Endodermal cell (in vitro differentiated cells): ENCODE data around the gene CCRL2. TPM values are rescaled to one million over a fixed set of nuclear protein-coding genes. Genes with fewer than 3 reads are reported as not detected.
A peak's percentile ranks its signal among the peaks of the same experiment; 100 is the strongest.

Source experiments
- DNase-seq: peaks from one replicate; pipeline ENCODE4 v3.0.0-alpha.2; 2017
- H3K27ac ChIP-seq: 2 replicates; pipeline ENCODE4 v1.5.1; 2013; ENCODE audit warnings: mild to moderate bottlenecking, low read depth, low read length, moderate library complexity
- H3K27me3 ChIP-seq: 2 replicates; pipeline ENCODE4 v1.6.1; 2013; ENCODE audit warnings: mild to moderate bottlenecking, low read length, moderate library complexity; ENCODE audit not compliant: insufficient read depth, control insufficient read depth, poor library complexity, severe bottlenecking
- H3K36me3 ChIP-seq: 2 replicates; pipeline ENCODE4 v1.7.0; 2013; ENCODE audit warnings: mild to moderate bottlenecking, low read length, moderate library complexity; ENCODE audit not compliant: control insufficient read depth, insufficient read depth
- H3K4me1 ChIP-seq: one replicate; pipeline ENCODE4 v1.7.0; 2013; ENCODE audit warnings: low read length; ENCODE audit not compliant: control insufficient read depth, insufficient read depth
- H3K4me3 ChIP-seq: 2 replicates; pipeline ENCODE4 v1.5.1; 2013; ENCODE audit warnings: mild to moderate bottlenecking, low read length, moderate library complexity
- H3K9ac ChIP-seq: 2 replicates; pipeline ENCODE4 v1.6.1; 2013; ENCODE audit warnings: mild to moderate bottlenecking, low read length, moderate library complexity; ENCODE audit not compliant: poor library complexity, severe bottlenecking; ENCODE audit errors: extremely low read depth
- H3K9me3 ChIP-seq: 2 replicates; pipeline ENCODE4 v1.6.1; 2013; ENCODE audit warnings: mild to moderate bottlenecking, low read length, moderate library complexity; ENCODE audit not compliant: control insufficient read depth
- H3K27ac Mint-ChIP-seq: 2 replicates; pipeline ENCODE4 v1.8.0; 2020; ENCODE audit warnings: mixed read lengths
- H3K27me3 Mint-ChIP-seq: 2 replicates; pipeline ENCODE4 v1.8.0; 2021; ENCODE audit warnings: mild to moderate bottlenecking, mixed read lengths; ENCODE audit not compliant: insufficient read depth
- H3K36me3 Mint-ChIP-seq: 2 replicates; pipeline ENCODE4 v1.8.0; 2020; ENCODE audit warnings: low read depth, mixed read lengths
- H3K4me1 Mint-ChIP-seq: 2 replicates; pipeline ENCODE4 v1.8.0; 2020; ENCODE audit warnings: mixed read lengths
- H3K4me3 Mint-ChIP-seq: 2 replicates; pipeline ENCODE4 v1.8.0; 2020; ENCODE audit warnings: mild to moderate bottlenecking, moderate library complexity, mixed read lengths
- H3K9me3 Mint-ChIP-seq: 2 replicates; pipeline ENCODE4 v1.8.0; 2020; ENCODE audit warnings: mild to moderate bottlenecking, mixed read lengths
- CTCF ChIP-seq: fragments of 200-600 bp; sonication (generic); conservative IDR thresholded peaks from 2 replicates; pipeline ENCODE4 v1.5.0; 2021; ENCODE audit warnings: antibody characterized with exemption, mild to moderate bottlenecking
- WGBS, 2 experiments: methylation state at CpG; one replicate each; pipeline versions ENCODE4 v1.1.5 to v1.1.7; 2013; ENCODE audit warnings: missing lambda C conversion rate in 2 of 2, mixed read lengths in 1 of 2; ENCODE audit not compliant: insufficient coverage in 1 of 2, insufficient read length in 1 of 2; 5-methylcytosine and 5-hydroxymethylcytosine counted together
- total RNA-seq, 2 donors: library from RNA; stranded (reverse); fragmentation: NEBNext Ultra II Directional in 1 of 2; extraction: Animal tissue kit (Norgen Biotek cat#: 25700) in 1 of 2; gene quantifications; 2 replicates in 1 of 2; 3 replicates in 1 of 2; pipeline ENCODE4 v1.2.1, GENCODE V29; 2021

CCRL2 gene
- total RNA-seq, 2 donors from 2014 or later: not detected

GRCh38 chr3:46448721-46449120, 41.7 kb downstream of the CCRL2 start:
- Mint-ChIP-seq H3K4me1 (peaks cover 3% of the 10 kb centered on the region), H3K27me3 (no peaks in the 10 kb centered on the region), H3K36me3 (no peaks in the 10 kb centered on the region), H3K9me3 (no peaks in the 10 kb centered on the region), H3K4me3 (no peak overlapping the region), H3K27ac (no peak overlapping the region)
- 96 to 98% methylated on average over 12 to 17 of the region's 17 CpGs for WGBS, 2 experiments
- TF ChIP-seq CTCF: no peak
- H3K9me3 ChIP-seq: no peaks in the 10 kb centered on the region
- H3K9ac ChIP-seq: no peak overlapping the region
- H3K27ac ChIP-seq: no peak overlapping the region
- H3K4me1 ChIP-seq: peaks cover 7% of the 10 kb centered on the region
- no peaks in the 10 kb centered on the region for H3K36me3 ChIP-seq
- no peak overlapping the region for H3K4me3 ChIP-seq
- no peak for DNase-seq
- no peaks in the 10 kb centered on the region for H3K27me3 ChIP-seq

DNA sequence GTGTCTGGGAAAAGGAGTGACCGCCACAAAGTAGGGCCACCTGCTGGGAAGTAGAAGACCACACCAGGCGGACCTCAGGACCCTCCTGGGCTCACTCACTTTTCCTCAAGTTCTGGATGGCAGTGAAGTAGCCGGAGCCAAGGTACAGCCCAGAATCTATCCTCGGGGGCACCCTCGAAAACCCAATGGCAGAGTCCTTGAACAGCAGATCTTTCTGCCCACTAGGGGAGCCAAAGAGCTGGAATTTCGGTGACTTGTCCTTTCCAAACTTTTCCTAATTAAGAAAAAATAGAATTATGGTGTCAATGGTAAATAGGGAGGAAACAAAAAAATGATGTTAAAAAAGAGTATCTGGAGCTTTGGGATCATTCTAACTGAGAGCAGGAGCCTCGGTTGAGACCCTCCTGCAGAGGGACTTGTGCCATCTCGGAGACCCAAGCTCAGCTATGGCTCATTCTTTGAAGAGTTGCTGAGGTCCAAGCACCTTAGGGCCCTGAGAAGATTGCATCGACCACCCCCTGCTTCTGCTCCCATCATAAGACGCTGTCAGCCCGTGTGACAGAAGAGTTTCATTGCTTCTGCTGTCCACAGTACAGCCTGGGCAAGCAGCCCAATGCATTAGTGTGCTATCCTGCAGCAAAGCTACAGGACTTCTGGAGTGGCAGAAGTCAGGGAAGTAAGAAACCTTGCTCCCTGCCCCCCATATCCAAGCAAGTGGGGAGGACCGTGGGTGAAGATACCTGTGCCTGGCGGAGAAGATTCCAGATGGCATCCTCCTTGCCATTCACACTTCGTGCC, 42.9 kb downstream of the CCRL2 start:
- Mint-ChIP-seq H3K9me3 (no peaks in the 10 kb centered on the region), H3K27ac (no peak overlapping the region), H3K27me3 (no peaks in the 10 kb centered on the region), H3K36me3 (no peaks in the 10 kb centered on the region), H3K4me3 (no peak overlapping the region), H3K4me1 (peaks cover 3% of the 10 kb centered on the region)
- H3K27ac ChIP-seq: no peak overlapping the region
- peak; percentile 84 for TF ChIP-seq CTCF
- no peaks in the 10 kb centered on the region for H3K9me3 ChIP-seq
- H3K4me3 ChIP-seq: no peak overlapping the region
- no peak overlapping the region for H3K9ac ChIP-seq
- H3K36me3 ChIP-seq: no peaks in the 10 kb centered on the region
- no peaks in the 10 kb centered on the region for H3K27me3 ChIP-seq
- 78 to 87% methylated on average over 8 to 14 of the region's 14 CpGs for WGBS, 2 experiments
- peak; percentile 74 for DNase-seq
- H3K4me1 ChIP-seq: peaks cover 7% of the 10 kb centered on the region

GRCh38 chr3:46453526-46454208, 46.6 kb downstream of the CCRL2 start:
- Histone ChIP-seq H3K36me3 (no peaks in the 10 kb centered on the region), H3K4me1 (peaks cover 7% of the 10 kb centered on the region), H3K4me3 (no peak overlapping the region), H3K27me3 (no peaks in the 10 kb centered on the region), H3K9me3 (no peaks in the 10 kb centered on the region), H3K27ac (no peak overlapping the region), H3K9ac (no peak overlapping the region)
- no peak overlapping the region for H3K27ac Mint-ChIP-seq
- H3K27me3 Mint-ChIP-seq: no peaks in the 10 kb centered on the region
- no peak for TF ChIP-seq CTCF
- H3K4me3 Mint-ChIP-seq: no peak overlapping the region
- peak; percentile 12 for DNase-seq
- 92 to 98% methylated on average over 5 to 6 of the region's 7 CpGs for WGBS, 2 experiments
- no peaks in the 10 kb centered on the region for H3K9me3 Mint-ChIP-seq
- peaks cover 3% of the 10 kb centered on the region for H3K4me1 Mint-ChIP-seq
- no peaks in the 10 kb centered on the region for H3K36me3 Mint-ChIP-seq
